ENCODE results near the gene EME1. TPM values are rescaled to one million over a fixed set of nuclear protein-coding genes. Genes with fewer than 3 reads are reported as not detected.

The EME1 gene
- 3.5 TPM for polyA plus RNA-seq
- long read RNA-seq, donor 1 = 0 reads
- long read RNA-seq, donor 2, partial matches to known transcripts = 14 of 68 reads
- long read RNA-seq, donor 2, other reads (novel, unspliced or antisense) = 54 of 68 reads
- long read RNA-seq, donor 3 = 0 reads
- long read RNA-seq, donor 4 = 0 reads
- long read RNA-seq, donor 5, partial matches to known transcripts = 0 of 1 reads
- long read RNA-seq, donor 5, other reads (novel, unspliced or antisense) = 0 of 1 reads
- long read RNA-seq, donor 6 = 0 reads
- long read RNA-seq, donor 7 = 0 reads
- long read RNA-seq, donor 8 = 0 reads
- long read RNA-seq, donor 9 = 0 reads
- long read RNA-seq, donor 10, partial matches to known transcripts = 0 of 1 reads
- long read RNA-seq, donor 10, other reads (novel, unspliced or antisense) = 0 of 1 reads
- long read RNA-seq, donor 11, partial matches to known transcripts = 0 of 29 reads
- long read RNA-seq, donor 11, other reads (novel, unspliced or antisense) = 28 of 29 reads

GRCh38 chr17:50372758-50373556 lies at the start of gene EME1, which contains the start of gene MRPL27:
EME1 (plus strand) TSS chr17:50373229; CDS start chr17:50375209, 1,980 bp downstream.
MRPL27 (minus strand) TSS chr17:50373184; CDS start chr17:50373170, 14 bp downstream.
- WGBS (ENCODE audit: insufficient coverage, low lambda C conversion rate) = 3% methylated on average over 11 of the region's 42 CpGs
- H3K27me3 ChIP-seq (ENCODE audit: control insufficient read depth, insufficient read depth, low read length) = no peaks in the 10 kb centered on the region
- peak within 1 kb of the TSS; percentile 80 for H3K4me3 ChIP-seq (ENCODE audit: low read length)
- no peaks in the 10 kb centered on the region for H3K9me3 ChIP-seq (ENCODE audit: control insufficient read depth, low read depth, low read length)
- H3K4me1 ChIP-seq (ENCODE audit: control insufficient read depth, insufficient read depth, low read length) = peaks cover 10% of the 10 kb centered on the region
- H3K36me3 ChIP-seq (ENCODE audit: control insufficient read depth, insufficient read depth, low read length) = peaks cover 26% of the 10 kb centered on the region
- DNase-seq = peak; percentile 80 to 97
- peak within 1 kb of the TSS; percentile 87 for H3K27ac ChIP-seq (ENCODE audit: low read length)

- Histone ChIP-seq H3K4me3 (ENCODE audit: low read length) (no peak overlapping the region), H3K9me3 (ENCODE audit: control insufficient read depth, low read depth, low read length) (no peaks in the 10 kb centered on the region), H3K27me3 (ENCODE audit: control insufficient read depth, insufficient read depth, low read length) (peaks cover 7% of the 10 kb centered on the region), H3K36me3 (ENCODE audit: control insufficient read depth, insufficient read depth, low read length) (no peaks in the 10 kb centered on the region), H3K27ac (ENCODE audit: low read length) (no peak overlapping the region), H3K4me1 (ENCODE audit: control insufficient read depth, insufficient read depth, low read length) (no peaks in the 10 kb centered on the region)
- no CpG with 5 or more reads among the region's 4 CpGs for WGBS (ENCODE audit: insufficient coverage, low lambda C conversion rate)
- DNase-seq = no peak
Observed at GRCh38 chr17:50325906-50326305, 47.1 kb upstream of the EME1 start.

- Histone ChIP-seq H3K36me3 (ENCODE audit: control insufficient read depth, insufficient read depth, low read length) (no peaks in the 10 kb centered on the region), H3K9me3 (ENCODE audit: control insufficient read depth, low read depth, low read length) (no peaks in the 10 kb centered on the region), H3K27ac (ENCODE audit: low read length) (no peak overlapping the region), H3K4me3 (ENCODE audit: low read length) (no peak overlapping the region), H3K27me3 (ENCODE audit: control insufficient read depth, insufficient read depth, low read length) (peaks cover 9% of the 10 kb centered on the region), H3K4me1 (ENCODE audit: control insufficient read depth, insufficient read depth, low read length) (no peaks in the 10 kb centered on the region)
- no peak for DNase-seq
- WGBS (ENCODE audit: insufficient coverage, low lambda C conversion rate) = no CpG with 5 or more reads among the region's 9 CpGs
Observed at GRCh38 chr17:50326831-50327364, 46.1 kb upstream of the EME1 start.

- H3K9me3 ChIP-seq (ENCODE audit: control insufficient read depth, low read depth, low read length) = no peaks in the 10 kb centered on the region
- no CpG with 5 or more reads among the region's 21 CpGs for WGBS (ENCODE audit: insufficient coverage, low lambda C conversion rate)
- H3K36me3 ChIP-seq (ENCODE audit: control insufficient read depth, insufficient read depth, low read length) = no peaks in the 10 kb centered on the region
- no peak overlapping the region for H3K4me3 ChIP-seq (ENCODE audit: low read length)
- H3K27me3 ChIP-seq (ENCODE audit: control insufficient read depth, insufficient read depth, low read length) = peaks cover 9% of the 10 kb centered on the region
- H3K4me1 ChIP-seq (ENCODE audit: control insufficient read depth, insufficient read depth, low read length) = no peaks in the 10 kb centered on the region
- no peak for DNase-seq
- H3K27ac ChIP-seq (ENCODE audit: low read length) = no peak overlapping the region
Observed at GRCh38 chr17:50328363-50329325, 44.4 kb upstream of the EME1 start.

- no peak overlapping the region for H3K27ac ChIP-seq (ENCODE audit: low read length)
- H3K4me1 ChIP-seq (ENCODE audit: control insufficient read depth, insufficient read depth, low read length) = no peaks in the 10 kb centered on the region
- H3K36me3 ChIP-seq (ENCODE audit: control insufficient read depth, insufficient read depth, low read length) = no peaks in the 10 kb centered on the region
- no peak for DNase-seq
- H3K4me3 ChIP-seq (ENCODE audit: low read length) = no peak overlapping the region
- peaks cover 9% of the 10 kb centered on the region for H3K27me3 ChIP-seq (ENCODE audit: control insufficient read depth, insufficient read depth, low read length)
- no CpG with 5 or more reads among the region's 3 CpGs for WGBS (ENCODE audit: insufficient coverage, low lambda C conversion rate)
- H3K9me3 ChIP-seq (ENCODE audit: control insufficient read depth, low read depth, low read length) = no peaks in the 10 kb centered on the region
Observed at GRCh38 chr17:50329716-50330115, 43.3 kb upstream of the EME1 start.

- H3K27me3 ChIP-seq (ENCODE audit: control insufficient read depth, insufficient read depth, low read length) = peaks cover 9% of the 10 kb centered on the region
- H3K4me3 ChIP-seq (ENCODE audit: low read length) = no peak overlapping the region
- H3K27ac ChIP-seq (ENCODE audit: low read length) = no peak overlapping the region
- H3K9me3 ChIP-seq (ENCODE audit: control insufficient read depth, low read depth, low read length) = no peaks in the 10 kb centered on the region
- H3K4me1 ChIP-seq (ENCODE audit: control insufficient read depth, insufficient read depth, low read length) = no peaks in the 10 kb centered on the region
- DNase-seq = no peak
- H3K36me3 ChIP-seq (ENCODE audit: control insufficient read depth, insufficient read depth, low read length) = no peaks in the 10 kb centered on the region
- WGBS (ENCODE audit: insufficient coverage, low lambda C conversion rate) = 90% methylated on average over 2 of the region's 11 CpGs
Observed at GRCh38 chr17:50330151-50330775, 42.8 kb upstream of the EME1 start.

- H3K4me1 ChIP-seq (ENCODE audit: control insufficient read depth, insufficient read depth, low read length) = no peaks in the 10 kb centered on the region
- H3K27me3 ChIP-seq (ENCODE audit: control insufficient read depth, insufficient read depth, low read length) = peaks cover 9% of the 10 kb centered on the region
- H3K9me3 ChIP-seq (ENCODE audit: control insufficient read depth, low read depth, low read length) = no peaks in the 10 kb centered on the region
- no peak overlapping the region for H3K4me3 ChIP-seq (ENCODE audit: low read length)
- WGBS (ENCODE audit: insufficient coverage, low lambda C conversion rate) = no CpG with 5 or more reads among the region's 4 CpGs
- H3K27ac ChIP-seq (ENCODE audit: low read length) = no peak overlapping the region
- H3K36me3 ChIP-seq (ENCODE audit: control insufficient read depth, insufficient read depth, low read length) = no peaks in the 10 kb centered on the region
- no peak for DNase-seq
Observed at GRCh38 chr17:50331085-50331791, 41.8 kb upstream of the EME1 start.

GRCh38 chr17:50332196-50332595 lies 40.8 kb upstream of the EME1 start:
- Histone ChIP-seq H3K4me3 (ENCODE audit: low read length) (no peak overlapping the region), H3K27ac (ENCODE audit: low read length) (no peak overlapping the region), H3K4me1 (ENCODE audit: control insufficient read depth, insufficient read depth, low read length) (no peaks in the 10 kb centered on the region), H3K27me3 (ENCODE audit: control insufficient read depth, insufficient read depth, low read length) (peaks cover 9% of the 10 kb centered on the region), H3K36me3 (ENCODE audit: control insufficient read depth, insufficient read depth, low read length) (no peaks in the 10 kb centered on the region), H3K9me3 (ENCODE audit: control insufficient read depth, low read depth, low read length) (no peaks in the 10 kb centered on the region)
- 100% methylated on average over 1 of the region's 6 CpGs for WGBS (ENCODE audit: insufficient coverage, low lambda C conversion rate)
- no peak for DNase-seq

Data from large intestine (tissue), 12 donors.